ENCODE data around the gene SHCBP1L.
"Not testable (repeated sequence)": the region's sequence is repeated elsewhere in the genome, so short reads cannot be mapped to it uniquely, and the experiment has no call there.

- TF ChIP-seq CTCF, POLR2AphosphoS5 (IDR thresholded peaks at IDR 0.05): not testable (repeated sequence)
These were observed 10.8 kb downstream of the SHCBP1L start for GRCh38 chr1:182942145-182942544.

All from breast epithelium (tissue), 3 donors.